Tibial nerve (tissue), 4 donors: Measurements from ENCODE around the gene PSD2.

ENCODE experiments used
- EP300 ChIP-seq, 2 donors: sonication (generic); formaldehyde crosslinking; IDR thresholded peaks; one replicate each; pipeline ENCODE4 v1.6.1; 2017; ENCODE audit warnings: antibody characterized with exemption in 2 of 2, mild to moderate bottlenecking in 1 of 2
- TF ChIP-seq, protein P1 (sequence below), 5 experiments: fragments of 200-600 bp in 3 of 5; fragments of 450-650 bp in 2 of 5; sonication (generic) in 3 of 5; IDR thresholded peaks; one replicate each; pipeline ENCODE4 v1.5.1; 2016 to 2019; ENCODE audit warnings: antibody characterized with exemption in 5 of 5, mild to moderate bottlenecking in 3 of 5, moderate library complexity in 2 of 5

DNA sequence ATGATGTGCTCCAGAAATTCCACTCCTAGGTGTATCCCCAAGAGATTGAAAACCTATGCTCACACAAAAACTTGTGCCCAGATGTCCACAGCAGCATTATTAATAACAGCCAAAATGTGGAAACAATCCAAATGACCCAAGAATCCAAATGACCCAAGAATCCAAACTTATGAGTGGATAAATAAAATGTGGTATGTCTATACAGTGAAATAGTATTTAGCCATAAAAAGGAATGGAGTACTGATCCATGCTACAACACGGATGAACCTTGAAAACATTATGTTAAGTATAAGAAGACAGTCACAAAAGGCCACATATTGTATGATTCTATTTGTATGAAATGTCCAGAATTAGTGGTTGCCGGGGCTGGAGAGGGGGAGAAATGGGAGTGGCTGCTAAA lies 80.3 kb downstream of the PSD2 start:
- TF ChIP-seq, protein P1, sequence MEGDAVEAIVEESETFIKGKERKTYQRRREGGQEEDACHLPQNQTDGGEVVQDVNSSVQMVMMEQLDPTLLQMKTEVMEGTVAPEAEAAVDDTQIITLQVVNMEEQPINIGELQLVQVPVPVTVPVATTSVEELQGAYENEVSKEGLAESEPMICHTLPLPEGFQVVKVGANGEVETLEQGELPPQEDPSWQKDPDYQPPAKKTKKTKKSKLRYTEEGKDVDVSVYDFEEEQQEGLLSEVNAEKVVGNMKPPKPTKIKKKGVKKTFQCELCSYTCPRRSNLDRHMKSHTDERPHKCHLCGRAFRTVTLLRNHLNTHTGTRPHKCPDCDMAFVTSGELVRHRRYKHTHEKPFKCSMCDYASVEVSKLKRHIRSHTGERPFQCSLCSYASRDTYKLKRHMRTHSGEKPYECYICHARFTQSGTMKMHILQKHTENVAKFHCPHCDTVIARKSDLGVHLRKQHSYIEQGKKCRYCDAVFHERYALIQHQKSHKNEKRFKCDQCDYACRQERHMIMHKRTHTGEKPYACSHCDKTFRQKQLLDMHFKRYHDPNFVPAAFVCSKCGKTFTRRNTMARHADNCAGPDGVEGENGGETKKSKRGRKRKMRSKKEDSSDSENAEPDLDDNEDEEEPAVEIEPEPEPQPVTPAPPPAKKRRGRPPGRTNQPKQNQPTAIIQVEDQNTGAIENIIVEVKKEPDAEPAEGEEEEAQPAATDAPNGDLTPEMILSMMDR (IDR thresholded peaks at IDR 0.05), result no peak
- TF ChIP-seq EP300 (IDR thresholded peaks at IDR 0.05), result no peak
